Stimulated activated CD4-positive, alpha-beta T cell treated with anti-CD3 and anti-CD28 coated beads, Interleukin-12 subunit alpha, Interleukin-12 subunit beta, amount 100 ng/mL, for 48 hours (primary cell): ENCODE data around the gene FOXC2.

Source experiments
- DNase-seq, 3 donors: peaks; one replicate each; pipeline ENCODE4 v3.0.0-alpha.2; 2020; ENCODE audit warnings: low read depth in 2 of 3, low spot score in 1 of 3

FOXC2 gene

DNA sequence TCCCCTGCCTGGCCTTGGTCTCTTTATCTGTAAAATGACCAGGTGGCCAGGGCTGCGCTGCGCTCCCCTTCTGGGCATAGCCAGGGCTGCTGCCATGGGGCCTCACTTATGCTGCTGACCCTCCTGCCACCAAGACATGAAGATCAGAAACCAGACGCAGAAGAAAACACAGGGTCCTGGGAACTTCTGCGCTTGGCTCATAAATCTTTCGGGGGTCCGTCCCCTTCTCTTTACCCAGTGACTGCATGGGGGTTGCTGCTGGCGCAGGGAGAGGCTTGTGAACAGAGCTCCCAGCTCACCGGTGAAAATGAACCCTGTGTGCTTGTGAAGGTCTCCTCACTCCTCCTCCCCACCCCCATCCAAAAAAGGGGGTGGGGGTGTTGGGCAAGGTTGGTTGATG, 6.0 kb downstream of the FOXC2 start:
- no peak for DNase-seq

- DNase-seq: no peak
Observed at GRCh38 chr16:86573215-86573614, 6.6 kb downstream of the FOXC2 start.

- DNase-seq: no peak
Observed at GRCh38 chr16:86573646-86574508, 7.2 kb downstream of the FOXC2 start.

- DNase-seq: no peak
Observed at GRCh38 chr16:86574646-86575045, 8.0 kb downstream of the FOXC2 start.

- no peak for DNase-seq
Observed at GRCh38 chr16:86575095-86575685, 8.6 kb downstream of the FOXC2 start.

DNA sequence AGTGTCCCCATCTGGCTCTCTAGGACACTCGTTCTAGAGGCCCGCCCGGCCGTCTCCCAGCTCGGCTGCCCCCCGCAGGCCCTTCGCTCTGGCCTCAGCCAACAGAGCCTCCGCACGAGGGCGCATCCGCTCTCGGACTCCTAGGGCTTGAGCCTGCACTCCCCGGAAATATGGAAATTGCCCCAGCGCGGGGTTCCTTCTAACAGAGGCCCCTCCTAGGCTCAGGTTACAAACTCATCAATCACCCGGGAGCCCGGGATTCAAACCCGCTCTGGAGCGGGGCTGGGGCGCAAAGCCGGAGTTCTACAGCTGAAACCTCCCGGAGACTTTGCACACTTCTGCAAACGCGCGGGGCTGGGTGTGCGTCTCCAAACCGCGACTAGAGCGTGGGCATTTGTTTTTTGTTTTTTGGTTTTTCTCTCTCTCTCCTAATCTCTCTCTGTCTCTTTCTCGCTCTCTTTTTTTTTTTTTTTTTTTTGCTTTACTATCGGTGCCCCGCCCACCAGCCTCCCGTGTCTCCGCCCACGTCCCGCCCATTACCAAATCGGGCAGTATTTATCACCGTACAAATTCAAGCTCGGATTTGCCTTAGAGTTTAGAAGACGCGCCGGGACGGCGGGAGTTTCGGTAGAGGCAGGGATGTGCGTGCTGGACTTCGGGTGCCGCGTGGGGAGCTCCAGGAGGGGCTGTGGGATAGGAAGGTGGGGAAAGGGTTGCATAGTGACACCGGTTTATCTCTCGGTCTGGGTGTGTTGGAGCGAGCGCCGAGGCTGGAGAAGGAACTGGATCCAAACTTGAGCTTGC, 9.3 kb downstream of the FOXC2 start:
- peak in 2 of 3 donors; percentile 28 to 40 for DNase-seq

DNA sequence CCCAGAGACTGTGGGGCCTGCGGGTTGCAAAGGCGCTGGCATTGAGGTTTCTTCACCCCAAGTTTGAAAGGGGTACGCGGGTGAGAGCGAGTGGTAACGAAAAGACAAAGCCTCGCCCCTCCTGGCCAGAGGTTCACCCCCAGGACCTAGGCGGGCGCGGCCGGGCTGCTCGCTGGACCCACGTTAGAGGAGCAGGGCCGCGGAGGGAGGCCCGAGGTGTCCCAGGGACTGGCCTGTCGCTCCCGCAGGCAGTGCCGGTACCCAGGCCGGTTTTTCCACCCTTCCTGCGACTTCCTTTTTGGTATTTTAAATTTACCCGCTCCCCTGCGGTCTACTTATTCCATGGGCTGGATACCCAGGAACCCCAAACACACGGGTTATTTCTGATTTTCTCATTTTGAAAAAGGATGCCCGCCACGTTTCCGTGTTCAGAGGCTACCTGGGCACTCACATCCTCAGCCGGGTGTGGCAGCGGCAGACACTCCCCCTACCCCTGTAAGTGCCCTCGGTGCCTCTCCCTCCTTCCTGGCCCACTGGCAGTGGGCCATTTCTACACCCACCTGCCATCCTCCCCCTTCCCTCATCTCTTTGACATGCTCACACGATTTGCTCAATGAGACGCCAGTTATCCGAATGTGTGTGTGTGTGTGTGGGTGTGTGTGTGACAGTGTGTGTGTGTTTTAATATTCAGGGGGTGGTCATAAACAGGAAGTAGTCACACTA, 10.1 kb downstream of the FOXC2 start:
- no peak for DNase-seq

DNA sequence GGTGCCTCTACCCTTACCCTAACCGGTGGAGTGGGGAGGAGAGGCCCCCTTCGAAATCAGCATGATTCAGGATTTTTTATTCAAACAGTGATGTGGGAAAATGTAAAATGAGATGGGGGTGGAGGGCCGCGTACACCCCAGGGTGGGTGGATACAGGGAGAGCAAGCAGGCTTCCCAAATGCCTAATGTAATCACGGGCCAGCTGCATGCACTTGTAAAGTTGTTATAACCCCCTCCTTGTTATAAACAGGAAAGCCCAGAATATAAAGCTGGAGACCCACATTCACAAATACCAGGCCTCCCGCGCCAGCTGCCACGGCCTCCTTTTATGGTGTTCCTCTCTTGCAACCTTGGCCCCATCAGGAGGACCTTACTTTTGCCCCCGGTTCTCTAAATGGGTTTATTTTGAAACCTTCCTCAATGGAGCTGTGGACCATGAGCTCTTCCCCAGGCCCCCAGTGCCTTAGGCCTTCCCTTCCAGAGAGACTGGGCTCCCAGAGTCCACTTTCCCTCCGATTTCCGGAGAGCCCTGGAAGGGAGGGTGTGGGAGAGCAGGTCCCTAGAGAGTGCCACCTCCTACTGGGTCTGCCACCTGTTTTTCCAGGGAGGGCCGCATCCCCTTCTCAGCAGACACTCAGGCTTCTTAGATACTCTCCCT, 10.8 kb downstream of the FOXC2 start:
- no peak for DNase-seq

DNA sequence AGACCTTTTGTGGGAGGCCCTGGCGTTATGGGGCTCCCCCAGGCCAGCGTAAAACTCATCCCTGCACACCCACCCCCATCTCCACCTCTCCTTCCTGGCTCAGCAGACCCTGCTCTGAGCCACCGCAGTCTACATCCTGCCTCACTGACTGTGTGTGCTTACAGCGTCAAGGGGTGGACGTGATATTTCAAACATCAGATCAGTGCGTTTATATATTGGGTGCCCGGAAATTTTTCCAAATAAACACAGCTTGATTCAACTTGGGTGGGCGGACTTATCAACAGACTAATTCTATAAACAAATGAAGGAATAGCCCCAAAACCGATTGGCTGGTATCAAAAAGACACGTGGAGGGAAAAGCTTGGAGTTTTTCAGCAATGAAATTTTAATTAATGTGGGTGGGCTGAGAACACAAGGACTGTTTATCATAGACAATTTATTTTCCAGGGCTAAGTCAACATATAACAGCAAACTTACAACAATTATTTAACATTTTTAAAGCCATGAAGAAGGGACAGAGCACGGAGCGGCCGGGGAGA, 11.5 kb downstream of the FOXC2 start, which contains the start of gene FOXL1:
Gene FOXL1, plus strand, starts transcription at position 489 of the 539 bp plus-strand sequence. CDS start 175 bp downstream, outside the sequence.
- DNase-seq: no peak

DNA sequence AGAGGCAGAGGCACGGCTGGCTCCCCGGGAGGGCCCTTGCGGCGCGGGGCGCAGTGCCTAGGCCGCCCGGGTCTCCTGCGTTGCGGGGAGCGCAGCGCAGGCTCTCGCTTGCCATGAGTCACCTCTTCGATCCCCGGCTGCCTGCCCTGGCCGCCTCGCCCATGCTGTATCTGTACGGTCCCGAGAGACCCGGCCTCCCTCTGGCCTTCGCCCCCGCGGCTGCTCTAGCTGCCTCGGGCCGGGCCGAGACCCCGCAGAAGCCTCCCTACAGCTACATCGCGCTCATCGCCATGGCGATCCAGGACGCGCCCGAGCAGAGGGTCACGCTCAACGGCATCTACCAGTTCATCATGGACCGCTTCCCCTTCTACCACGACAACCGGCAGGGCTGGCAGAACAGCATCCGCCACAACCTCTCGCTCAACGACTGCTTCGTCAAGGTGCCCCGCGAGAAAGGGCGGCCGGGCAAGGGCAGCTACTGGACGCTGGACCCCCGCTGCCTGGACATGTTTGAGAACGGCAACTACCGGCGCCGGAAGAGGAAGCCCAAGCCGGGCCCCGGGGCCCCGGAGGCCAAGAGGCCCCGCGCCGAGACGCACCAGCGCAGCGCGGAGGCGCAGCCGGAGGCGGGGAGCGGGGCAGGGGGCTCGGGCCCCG, 12.1 kb downstream of the FOXC2 start:
- DNase-seq: no peak

DNA sequence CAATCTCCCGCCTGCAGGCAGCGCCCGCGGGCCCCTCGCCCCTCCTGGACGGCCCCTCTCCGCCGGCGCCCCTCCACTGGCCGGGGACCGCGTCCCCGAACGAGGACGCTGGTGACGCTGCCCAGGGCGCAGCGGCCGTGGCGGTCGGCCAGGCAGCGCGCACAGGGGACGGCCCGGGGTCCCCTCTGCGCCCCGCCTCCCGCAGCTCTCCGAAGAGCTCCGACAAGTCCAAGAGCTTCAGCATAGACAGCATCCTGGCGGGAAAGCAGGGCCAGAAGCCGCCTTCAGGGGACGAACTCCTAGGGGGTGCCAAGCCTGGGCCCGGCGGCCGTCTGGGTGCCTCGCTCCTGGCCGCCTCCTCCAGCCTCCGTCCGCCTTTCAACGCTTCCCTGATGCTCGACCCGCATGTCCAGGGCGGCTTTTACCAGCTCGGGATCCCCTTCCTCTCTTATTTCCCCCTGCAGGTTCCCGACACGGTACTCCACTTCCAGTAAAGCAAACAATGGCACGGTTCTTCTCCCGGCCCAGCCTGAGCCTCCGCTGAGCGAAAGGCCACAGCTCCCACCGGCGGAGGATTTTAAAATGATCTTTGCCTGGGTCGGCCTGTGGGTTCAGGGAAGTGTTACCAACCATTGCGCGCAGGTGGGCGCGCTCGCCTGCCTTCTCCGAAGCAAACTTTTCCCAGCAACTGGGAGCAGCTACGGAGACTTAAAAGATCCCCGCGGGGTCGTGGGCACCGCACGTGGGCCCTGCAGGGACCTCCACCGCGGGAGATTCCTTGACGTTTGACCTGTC, 12.8 kb downstream of the FOXC2 start:
- no peak for DNase-seq

- no peak for DNase-seq
Observed at GRCh38 chr16:86580063-86580790, 13.6 kb downstream of the FOXC2 start.

DNA sequence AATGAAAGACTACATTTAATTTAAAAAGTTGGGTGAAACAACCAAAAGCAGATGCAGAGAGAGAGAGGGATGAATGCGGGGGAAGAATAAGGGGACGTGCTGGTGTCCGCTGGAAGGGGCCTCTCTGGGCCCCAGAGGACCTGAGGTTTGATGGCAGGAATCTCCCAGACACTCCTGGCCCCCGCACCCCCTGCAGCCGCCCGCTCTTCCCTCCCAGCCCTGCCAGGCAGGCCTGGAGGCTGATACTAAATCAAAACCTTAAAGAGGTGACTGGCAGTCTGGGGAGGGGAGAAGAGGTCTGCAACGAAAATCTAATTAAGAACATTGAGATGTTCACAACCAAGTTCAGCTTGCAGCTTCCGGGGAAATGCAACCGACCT, 14.2 kb downstream of the FOXC2 start:
- DNase-seq: no peak

DNA sequence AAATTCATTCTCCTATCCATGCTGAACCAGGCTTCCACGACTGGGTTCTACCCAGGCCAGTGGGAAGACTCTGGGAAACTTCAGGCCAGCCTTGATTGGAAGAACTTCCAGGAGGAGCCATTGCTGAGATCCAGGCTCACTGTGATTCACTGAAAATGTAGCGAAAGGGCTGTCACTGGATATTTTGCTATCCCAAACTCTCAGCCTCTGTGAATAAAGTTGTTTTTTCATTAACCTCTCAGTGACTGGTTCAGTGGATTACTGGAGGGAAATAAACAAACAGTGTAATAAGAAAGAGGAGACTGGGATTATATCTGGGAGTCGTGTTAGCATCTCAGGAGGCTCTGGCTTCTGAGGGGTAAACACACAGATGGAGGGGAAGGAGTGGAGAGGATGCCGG, 14.8 kb downstream of the FOXC2 start:
- no peak for DNase-seq

DNA sequence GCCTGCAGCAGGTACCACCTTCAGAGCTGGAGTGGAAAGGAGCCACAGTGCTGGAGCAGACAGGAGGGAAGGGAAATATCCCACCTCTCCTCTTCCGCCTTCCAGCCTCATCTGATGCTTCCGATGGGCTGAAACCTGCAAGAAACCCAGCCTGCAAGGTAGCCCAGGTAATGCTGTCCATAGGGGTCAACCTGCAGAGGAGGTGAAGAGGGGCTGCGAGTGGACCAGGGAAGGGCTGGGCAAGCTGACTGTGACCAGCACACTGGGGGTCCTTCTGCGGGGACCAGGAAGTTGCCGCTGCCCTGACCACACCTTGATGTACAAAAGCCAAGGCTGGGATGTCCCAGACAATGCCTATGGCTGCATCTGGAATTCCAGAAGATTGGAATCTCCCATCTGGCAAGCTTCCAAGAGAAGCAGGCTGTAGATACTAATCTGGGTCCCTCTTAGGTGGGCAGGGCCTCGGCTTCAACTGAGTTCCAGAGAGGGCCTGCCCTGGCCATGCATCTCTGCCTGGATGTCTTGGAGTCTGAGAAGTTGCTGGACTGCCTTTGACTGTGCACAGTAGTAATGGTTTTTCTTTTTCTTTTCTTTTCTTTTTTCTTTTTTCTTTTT, 17.5 kb downstream of the FOXC2 start:
- DNase-seq: no peak

DNA sequence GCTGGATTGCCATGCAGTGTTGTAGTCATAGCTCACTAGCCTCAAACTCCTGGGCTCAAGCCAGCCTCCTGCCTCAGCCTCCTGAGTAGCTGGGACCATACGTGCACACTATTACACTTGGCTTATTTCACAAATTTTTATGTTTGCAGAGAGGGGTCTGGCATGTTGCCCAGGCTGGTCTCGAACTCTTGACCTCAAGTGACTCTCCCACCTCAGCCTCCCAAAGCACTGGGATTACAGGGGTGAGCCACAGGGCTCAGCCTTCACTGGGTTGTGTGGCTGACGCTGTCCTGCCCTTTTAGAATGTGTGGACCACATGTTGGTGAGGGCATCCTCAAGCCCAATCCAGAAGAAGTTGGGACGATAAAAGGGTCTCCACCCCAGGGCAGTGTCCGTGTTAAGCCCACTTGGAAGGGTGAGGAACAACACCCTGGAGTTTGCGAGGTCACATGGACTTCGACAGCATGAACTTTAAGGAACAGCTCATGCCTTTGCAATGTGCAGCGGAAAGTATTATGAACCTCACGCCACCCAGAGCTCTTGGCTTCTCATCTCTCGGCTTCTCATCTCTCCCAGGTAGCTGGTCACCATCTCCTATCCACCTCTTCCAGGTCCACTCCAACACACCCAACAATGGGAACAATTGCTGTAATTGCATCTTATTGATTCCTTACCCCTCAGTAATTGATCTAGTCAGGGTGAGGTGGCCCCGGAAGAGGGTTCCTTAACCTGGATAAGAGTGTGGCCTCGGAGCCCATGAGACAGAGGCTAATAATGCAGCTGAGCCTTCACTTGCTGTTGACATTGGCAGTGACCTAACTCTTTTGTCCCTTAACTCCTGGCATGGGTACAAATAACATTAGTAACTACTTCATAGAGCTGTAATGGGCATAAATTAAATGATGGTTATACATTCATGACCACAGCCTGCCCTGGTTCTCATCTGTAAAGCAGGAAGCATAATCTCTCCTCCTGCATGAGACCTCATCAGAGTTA, 18.4 kb downstream of the FOXC2 start:
- DNase-seq: no peak
